NCI-H82 (cell line): ENCODE measurements around the gene CDK5RAP1.
"Not testable (repeated sequence)": the region's sequence is repeated elsewhere in the genome, so short reads cannot be mapped to it uniquely, and the experiment has no call there.

Source experiments
- DNase-seq: peaks from one replicate; lab custom pipeline; 2025; lab: John Stamatoyannopoulos, UW

The CDK5RAP1 gene

DNA sequence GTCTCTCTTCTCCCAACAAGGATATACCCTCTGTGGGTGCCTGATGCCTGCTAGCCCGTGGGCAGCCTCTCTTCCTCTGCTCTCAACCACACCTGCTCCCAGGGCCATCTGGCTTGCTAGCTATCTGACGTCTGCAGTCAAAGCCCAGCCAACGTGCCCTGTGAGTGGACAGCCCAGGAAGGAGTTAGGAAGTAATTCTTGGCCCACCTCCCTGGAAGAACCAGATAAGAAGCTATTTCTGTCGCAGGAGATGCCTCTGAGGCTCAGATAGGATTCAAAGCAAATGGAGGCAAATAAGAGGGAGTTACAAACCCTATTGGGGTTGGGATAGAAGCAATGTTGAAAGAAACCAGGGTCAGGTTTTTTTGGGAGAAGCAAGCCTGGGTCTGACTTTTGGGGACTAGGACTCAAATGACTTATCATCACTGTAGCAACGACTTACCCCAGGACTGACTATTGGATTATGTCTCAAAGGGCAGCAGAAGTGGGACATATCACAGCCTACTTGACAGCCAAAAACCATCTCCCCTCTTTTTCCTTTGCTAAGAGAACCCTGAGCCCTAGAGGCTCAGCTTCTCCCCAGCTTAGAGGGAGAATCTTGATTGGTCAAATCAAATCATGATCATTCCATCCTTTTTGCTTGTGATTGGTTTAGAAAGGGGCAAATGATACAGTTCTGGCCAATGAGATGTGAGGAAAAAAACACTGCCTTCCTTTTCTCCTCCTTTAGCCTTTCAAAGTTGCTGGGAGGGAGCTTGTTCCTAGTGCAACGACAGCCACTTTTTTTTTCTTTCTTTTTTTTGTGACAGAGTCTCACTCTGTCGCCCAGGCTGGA, 18.0 kb upstream of the CDK5RAP1 start:
- peak; percentile 42 for DNase-seq

DNA sequence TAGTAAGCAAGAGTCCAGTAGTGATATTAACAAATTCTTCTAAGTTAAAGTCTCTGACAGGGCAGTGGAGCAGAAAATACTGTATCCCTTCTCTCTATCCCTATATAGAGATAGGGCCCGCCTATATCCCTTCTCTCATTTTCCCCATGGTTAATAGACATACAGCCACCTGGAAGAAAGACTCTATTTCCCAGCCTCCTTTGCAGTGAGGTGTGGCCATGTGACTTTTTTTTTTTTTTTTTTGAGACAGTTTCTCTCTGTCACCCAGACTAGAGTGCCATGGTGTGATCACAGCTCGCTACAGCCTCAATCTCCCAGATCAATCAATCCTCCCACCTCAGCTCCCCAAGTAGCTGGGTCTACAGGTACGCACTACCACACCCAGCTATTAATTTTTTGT, 16.7 kb upstream of the CDK5RAP1 start:
- no peak for DNase-seq

- DNase-seq: peak; percentile 63
These were observed 14.6 kb upstream of the CDK5RAP1 start for GRCh38 chr20:33415948-33416347.

DNA sequence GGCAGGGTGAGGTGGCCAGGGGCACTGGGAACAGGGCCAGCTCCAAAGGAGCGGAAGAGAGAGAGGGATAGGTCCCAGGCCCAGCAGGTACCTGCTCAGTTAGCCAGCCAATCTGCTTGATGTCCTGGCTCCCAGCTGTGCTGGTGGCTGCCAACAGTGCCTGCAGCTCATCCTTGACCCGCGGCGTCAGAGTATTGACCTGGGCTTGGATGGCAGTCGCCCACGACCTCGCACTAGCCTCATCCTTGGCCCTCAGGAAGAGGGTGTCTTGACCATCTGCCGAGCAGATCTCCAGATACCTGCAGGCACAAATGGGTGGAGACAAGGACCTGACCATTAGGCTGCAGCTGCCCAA, 11.1 kb upstream of the CDK5RAP1 start:
- no peak for DNase-seq

GRCh38 chr20:33411711-33412483, 10.6 kb upstream of the CDK5RAP1 start:
- no peak for DNase-seq

- peak; percentile 53 for DNase-seq
These were observed 9.9 kb upstream of the CDK5RAP1 start for GRCh38 chr20:33411242-33411641.

GRCh38 chr20:33410081-33410742, 8.9 kb upstream of the CDK5RAP1 start:
- no peak for DNase-seq

- DNase-seq: no peak
These were observed 7.7 kb upstream of the CDK5RAP1 start for GRCh38 chr20:33408716-33409654.

DNA sequence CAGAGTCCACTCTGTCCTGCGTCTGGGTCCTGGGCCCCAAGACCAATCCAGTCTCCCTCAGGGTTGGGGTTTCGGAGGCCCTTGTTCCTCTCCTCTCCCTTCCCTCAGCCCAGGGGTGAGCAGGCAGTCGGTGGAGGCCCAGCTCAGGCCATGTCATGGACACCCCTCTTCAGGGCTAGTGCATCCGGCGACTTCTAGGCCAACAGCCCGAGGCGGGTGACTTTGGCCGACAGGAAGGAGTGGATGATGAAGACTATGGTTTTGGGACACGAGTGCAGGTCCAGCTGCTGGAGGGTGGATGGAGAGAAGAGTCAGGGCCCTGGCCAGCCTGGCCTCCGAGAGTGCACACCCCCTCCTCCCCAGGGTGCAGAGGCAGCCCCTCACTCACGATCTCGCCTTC, 7.0 kb upstream of the CDK5RAP1 start:
- DNase-seq: no peak

- no peak for DNase-seq
These were observed 6.5 kb upstream of the CDK5RAP1 start for GRCh38 chr20:33407796-33408195.

DNA sequence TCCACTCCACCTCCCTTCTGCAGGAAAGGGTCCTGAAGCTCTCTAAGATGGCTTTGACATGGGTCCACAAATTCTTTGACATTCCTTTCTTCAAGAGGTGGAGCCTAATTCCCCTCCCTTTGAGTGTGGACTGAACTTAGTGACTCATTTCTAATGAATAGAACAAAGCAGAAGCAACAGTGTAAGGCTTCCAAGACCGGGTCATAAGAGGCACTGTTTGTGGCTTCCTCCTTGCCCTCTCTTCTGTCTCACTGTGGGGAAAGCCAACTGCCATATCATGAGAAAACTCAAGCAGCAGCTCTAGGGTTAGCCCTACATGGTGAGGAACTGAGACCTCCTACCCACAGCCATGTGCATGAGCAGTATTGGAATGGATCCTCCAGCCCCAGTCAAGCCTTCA, 5.9 kb upstream of the CDK5RAP1 start:
- no peak for DNase-seq

DNA sequence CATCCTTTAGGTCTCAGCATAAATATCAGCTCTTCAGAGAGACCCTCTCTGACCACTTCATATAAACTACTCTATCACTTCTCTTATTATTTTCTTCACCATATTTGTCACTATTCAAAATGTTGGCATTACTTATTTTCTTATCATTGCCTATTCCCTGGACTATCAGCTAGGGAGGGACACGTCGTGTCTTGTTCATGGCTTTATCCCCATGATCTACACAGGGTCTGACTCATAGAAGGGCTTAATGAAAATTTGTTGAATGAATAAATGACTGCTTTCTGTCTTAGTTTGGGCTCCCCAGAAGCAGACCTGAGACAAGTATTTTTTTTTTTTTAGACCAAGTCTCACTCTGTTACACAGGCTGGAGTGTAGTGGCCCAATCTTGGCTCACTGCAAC, 3.0 kb upstream of the CDK5RAP1 start:
- DNase-seq: no peak

DNA sequence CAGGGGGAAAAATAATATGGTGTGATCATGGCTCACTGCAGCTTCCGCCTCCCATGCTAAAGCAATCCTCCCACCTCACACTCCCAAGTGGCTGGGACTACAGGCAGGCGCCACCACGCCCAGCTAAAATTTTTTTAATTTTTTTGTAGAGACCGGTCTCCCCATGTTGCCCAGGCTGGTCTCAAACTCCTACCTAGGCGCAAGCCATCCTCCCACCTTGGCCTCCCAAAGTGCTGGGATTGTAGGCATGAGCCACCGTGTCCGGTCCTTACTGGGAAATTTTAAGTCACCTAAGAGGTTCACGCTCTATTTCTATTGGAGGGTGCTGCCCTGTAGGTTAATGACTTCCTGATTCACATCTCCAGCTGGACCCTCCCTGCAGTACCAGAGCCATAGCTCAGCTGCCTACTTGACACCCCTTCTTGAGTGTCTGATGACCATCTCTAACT, 626 bp upstream of the CDK5RAP1 start:
- DNase-seq: peak; percentile 54

DNA sequence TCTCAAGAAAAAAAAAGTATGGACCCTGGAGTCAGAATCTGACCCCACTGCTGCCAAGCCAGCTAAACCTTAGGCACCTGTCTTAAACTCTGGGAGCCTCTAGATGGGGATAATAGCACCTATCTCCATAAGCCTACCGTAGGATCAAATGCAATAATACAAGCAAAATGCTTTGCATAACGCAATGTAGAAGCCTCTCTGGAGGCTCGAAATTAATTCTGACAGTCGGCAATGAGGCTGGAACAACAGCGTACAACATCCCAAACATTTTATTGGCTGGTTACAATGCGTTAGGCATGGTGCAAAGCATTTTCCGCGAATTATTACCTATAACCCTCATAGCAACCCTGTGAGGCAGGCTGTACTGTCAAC, 521 bp downstream of the CDK5RAP1 start:
- peak; percentile 43 for DNase-seq

GRCh38 chr20:33399924-33400323, 1.4 kb downstream of the CDK5RAP1 start:
- no peak for DNase-seq

DNA sequence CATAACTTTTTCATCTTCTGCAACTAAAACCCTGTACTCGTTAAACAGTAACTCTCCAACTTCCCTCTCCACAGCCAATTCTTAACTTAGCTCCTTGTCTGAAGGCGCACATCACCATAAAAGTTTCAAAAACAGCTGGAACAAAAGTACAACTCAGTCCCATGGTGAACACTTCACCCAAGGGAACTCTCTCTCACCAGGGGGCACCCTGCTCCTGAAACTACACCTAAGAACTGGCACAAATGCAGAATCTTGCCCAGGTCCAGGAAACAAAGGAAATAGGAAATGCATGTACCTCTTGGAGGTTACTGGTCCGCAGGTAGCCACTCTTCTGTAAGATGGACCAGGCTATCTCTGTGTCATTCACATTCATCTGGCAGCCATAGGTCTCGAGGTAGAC, 6.6 kb downstream of the CDK5RAP1 start:
- DNase-seq: no peak

DNA sequence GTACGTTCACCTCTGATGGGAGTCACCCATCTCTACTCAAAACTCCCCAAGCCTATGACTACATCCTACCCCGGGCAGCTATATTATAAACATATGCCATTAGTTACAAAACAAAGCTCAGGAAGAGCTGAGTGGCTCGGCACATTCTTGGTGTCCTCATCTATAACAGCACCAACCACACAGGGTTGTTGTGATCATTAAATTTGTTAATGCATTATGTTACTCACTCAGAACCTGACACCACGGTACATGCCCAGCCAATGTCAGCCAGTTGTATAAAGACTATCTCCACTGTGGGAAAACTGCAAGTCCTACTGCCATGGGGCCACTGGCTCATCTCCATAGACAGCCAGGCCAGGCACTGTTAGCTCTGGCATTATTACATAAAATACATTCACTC, 7.7 kb downstream of the CDK5RAP1 start:
- DNase-seq: no peak

DNA sequence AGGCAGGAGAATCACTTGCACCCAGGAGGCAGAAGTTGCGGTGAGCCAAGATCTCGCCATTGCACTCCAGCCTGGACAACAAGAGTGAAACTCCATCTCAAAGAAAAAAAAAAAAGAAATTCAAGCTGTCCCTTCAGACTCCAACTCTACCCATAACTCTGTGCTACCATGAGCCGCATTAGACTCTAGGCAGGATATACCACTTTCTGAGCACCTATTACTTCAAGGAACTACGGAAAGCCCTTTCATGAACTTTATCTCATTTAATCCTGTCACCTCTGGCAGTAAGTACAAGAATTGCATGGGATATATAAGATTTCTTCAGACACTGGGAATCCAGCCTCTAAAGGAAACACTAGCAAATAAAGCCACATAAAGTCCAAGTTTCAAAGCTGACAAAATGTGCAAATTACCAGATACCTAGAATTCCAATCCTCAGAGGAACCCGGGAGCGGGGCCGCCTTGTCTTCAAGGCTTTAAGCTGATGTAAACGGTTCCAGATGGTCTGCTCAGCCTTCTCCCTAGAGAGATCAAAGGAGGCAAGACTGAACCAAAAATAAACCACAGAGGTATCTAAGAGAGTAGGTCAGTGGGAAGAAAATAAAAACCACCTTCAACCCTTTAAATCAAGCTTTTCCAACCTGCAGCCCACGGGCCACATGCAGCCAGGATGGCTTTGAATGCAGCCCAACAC, 9.4 kb downstream of the CDK5RAP1 start:
- peak; percentile 96 for DNase-seq

GRCh38 chr20:33389326-33389725, 12.0 kb downstream of the CDK5RAP1 start:
- not testable (repeated sequence) for DNase-seq

DNA sequence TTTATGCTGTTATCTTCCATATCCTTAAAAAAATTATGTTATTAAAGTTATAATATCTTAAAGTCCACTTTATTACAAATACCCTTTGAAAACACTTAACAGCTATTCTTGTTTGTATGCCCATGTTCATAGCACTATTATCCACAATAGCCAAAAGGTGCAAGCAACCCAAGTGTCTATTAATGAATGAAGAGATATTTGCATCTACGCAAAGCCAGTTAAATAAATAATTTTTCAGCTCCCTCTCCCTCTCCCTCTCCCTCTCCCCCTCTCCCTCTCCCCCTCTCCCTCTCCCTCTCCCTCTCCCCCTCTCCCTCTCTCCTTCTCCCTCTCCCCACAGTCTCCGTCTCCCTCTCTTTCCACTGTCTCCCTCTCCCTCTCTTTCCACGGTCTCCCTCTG, 13.1 kb downstream of the CDK5RAP1 start:
- no peak for DNase-seq

DNA sequence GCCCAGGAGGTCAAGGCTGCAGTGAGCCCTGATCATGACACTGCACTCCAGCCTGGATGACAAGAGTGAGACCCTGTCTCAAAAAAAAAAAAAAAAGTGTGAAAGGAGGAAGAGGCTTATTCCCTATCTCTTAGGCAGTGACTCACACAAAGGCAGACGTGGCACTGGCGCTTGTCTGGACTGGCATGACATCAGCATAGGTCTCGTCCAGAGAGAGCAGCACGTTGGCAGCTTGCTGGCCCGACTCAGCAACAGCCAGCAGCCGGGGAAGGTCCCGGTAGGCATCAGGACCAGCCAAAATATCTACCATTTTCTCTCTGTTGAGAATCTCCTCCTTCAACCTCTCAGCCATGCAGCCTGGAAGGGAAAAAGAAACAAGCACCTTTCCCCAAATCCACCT, 14.1 kb downstream of the CDK5RAP1 start:
- DNase-seq: no peak
